HepG2 (cell line): ENCODE data around the gene USP34. TPM values are rescaled to one million over a fixed set of nuclear protein-coding genes. Genes with fewer than 3 reads are reported as not detected.

Source experiments
- ATAC-seq: fragments of 200-7000 bp; cut with Tn5 transposase; 3 replicates; pipeline ENCODE4 v1.9.1; 2020; ENCODE audit warnings: mild to moderate bottlenecking, moderate library complexity
- BruUV-seq: library from RNA; stranded (reverse); fragments of 400-500 nt; replicated peaks from 2 replicates; lab custom pipeline; 2021; lab: Mats Ljungman, UMichigan
- CTCF ChIA-PET: fragments of 300-600 bp; formaldehyde crosslinking; extraction: SDS; loops from one replicate; lab custom pipeline; 2021; ENCODE audit warnings: low total read pairs, inconsistent platforms, low intra/inter-chr PET ratio; lab: Yijun Ruan, JAX
- POLR2A ChIA-PET: fragments of 350-600 bp; sonication (Branson Sonifier 250); formaldehyde crosslinking; loops from one replicate; lab custom pipeline; 2020; ENCODE audit warnings: antibody characterized with exemption, inconsistent platforms; lab: Yijun Ruan, JAX
- DNase-seq: peaks from one replicate; pipeline ENCODE4 v3.0.0-alpha.2; 2015; ENCODE audit warnings: low spot score
- FAIRE-seq: peaks from 3 replicates; lab custom pipeline; 2011; peaks lifted over from hg19 to GRCh38; lab: Jason Lieb, UNC
- H2AFZ ChIP-seq: one replicate; pipeline ENCODE4 v1.6.1; 2011; ENCODE audit warnings: low read length, inconsistent platforms
- H3K27ac ChIP-seq: fragments of 300-600 bp; 3 replicates; pipeline ENCODE4 v1.8.0; 2011; ENCODE audit warnings: mixed run types, mild to moderate bottlenecking, mixed read lengths, low read length, inconsistent platforms; ENCODE audit not compliant: insufficient read depth; ENCODE audit errors: extremely low read length
- H3K27me3 ChIP-seq, 2 experiments: fragments of 200-600 bp in 1 of 2; 2 replicates in 1 of 2; 3 replicates in 1 of 2; pipeline versions ENCODE4 v1.6.0 to v1.8.0; 2011; ENCODE audit warnings: low read length in 2 of 2, mild to moderate bottlenecking in 2 of 2, moderate library complexity in 2 of 2, inconsistent platforms in 1 of 2; ENCODE audit not compliant: insufficient read depth in 2 of 2, control insufficient read depth in 1 of 2
- H3K36me3 ChIP-seq, 2 experiments: fragments of 200-600 bp in 1 of 2; replicated peaks in 1 of 2; 2 replicates in 1 of 2; 3 replicates in 1 of 2; pipeline versions ENCODE4 v1.5.1 to v1.8.0; 2011; ENCODE audit warnings: low read length in 2 of 2, inconsistent platforms in 1 of 2; ENCODE audit not compliant: insufficient read depth in 2 of 2, control insufficient read depth in 1 of 2
- H3K4me1 ChIP-seq: 2 replicates; pipeline ENCODE4 v1.5.1; 2012; ENCODE audit warnings: low read length, inconsistent platforms; ENCODE audit not compliant: insufficient read depth
- H3K4me2 ChIP-seq: 2 replicates; pipeline ENCODE4 v1.6.0; 2011; ENCODE audit warnings: low read depth, low read length, inconsistent platforms
- H3K4me3 ChIP-seq, 3 experiments: fragments of 200-600 bp in 1 of 3; sonication (generic), shearing (Covaris generic) in 1 of 3; replicated peaks in 1 of 3; 2 replicates each; pipeline ENCODE4 v1.5.1; 2011 to 2016; ENCODE audit warnings: low read length in 3 of 3, inconsistent platforms in 2 of 3, low read depth in 2 of 3, mild to moderate bottlenecking in 2 of 3, control low read depth in 1 of 3, mixed read lengths in 1 of 3; ENCODE audit not compliant: insufficient read depth in 1 of 3
- H3K79me2 ChIP-seq: one replicate; pipeline ENCODE4 v1.6.1; 2011; ENCODE audit warnings: low read length, inconsistent platforms; ENCODE audit not compliant: insufficient read depth
- H3K9ac ChIP-seq: 2 replicates; pipeline ENCODE4 v1.6.0; 2011; ENCODE audit warnings: mild to moderate bottlenecking, low read depth, low read length, inconsistent platforms; ENCODE audit not compliant: insufficient read depth
- H3K9me3 ChIP-seq: 2 replicates; pipeline ENCODE4 v1.5.1; 2012; ENCODE audit warnings: mild to moderate bottlenecking, low read length
- H4K20me1 ChIP-seq: 2 replicates; pipeline ENCODE4 v1.6.0; 2011; ENCODE audit warnings: inconsistent platforms, mild to moderate bottlenecking, low read length, moderate library complexity; ENCODE audit not compliant: insufficient read depth
- CC2D1A ChIP-seq: sonication (generic); formaldehyde crosslinking; IDR thresholded peaks from 2 replicates; pipeline ENCODE4 v1.8.1; 2023; ENCODE audit warnings: mild to moderate bottlenecking, missing genetic modification reagents
- EZH2 ChIP-seq: conservative IDR thresholded peaks from 2 replicates; pipeline ENCODE4 v1.6.1; 2012; ENCODE audit warnings: mild to moderate bottlenecking, low read depth, low read length, moderate library complexity
- HNRNPL ChIP-seq: fragments of 200-400 bp; formaldehyde crosslinking; IDR thresholded peaks from 2 replicates; pipeline ENCODE4 v1.6.1; 2017; ENCODE audit warnings: mild to moderate bottlenecking, low read depth, low read length
- KAT2B ChIP-seq: fragments of 150-350 bp; IDR thresholded peaks from 2 replicates; pipeline ENCODE4 v1.6.1; 2014; ENCODE audit warnings: low read depth, low read length, borderline replicate concordance
- KDM4B ChIP-seq: sonication (generic); formaldehyde crosslinking; IDR thresholded peaks from 2 replicates; pipeline ENCODE4 v1.4.0; 2020; ENCODE audit warnings: missing genetic modification reagents
- MYC ChIP-seq: sonication (generic); formaldehyde crosslinking; IDR thresholded peaks from 2 replicates; pipeline ENCODE4 v1.9.0; 2021; ENCODE audit warnings: missing genetic modification reagents, borderline replicate concordance
- NFIC ChIP-seq: IDR thresholded peaks from 2 replicates; pipeline ENCODE4 v1.6.1; 2012; ENCODE audit warnings: mild to moderate bottlenecking, low read length, inconsistent platforms
- SNAI1 ChIP-seq: sonication (generic); formaldehyde crosslinking; IDR thresholded peaks from 2 replicates; pipeline ENCODE4 v1.5.0; 2020; ENCODE audit warnings: mild to moderate bottlenecking, missing genetic modification reagents, borderline replicate concordance
- ZC3H4 ChIP-seq: sonication (generic); formaldehyde crosslinking; IDR thresholded peaks from 2 replicates; pipeline ENCODE4 v1.4.0; 2020; ENCODE audit warnings: missing genetic modification reagents, borderline replicate concordance
- ZNF138 ChIP-seq: sonication (generic); formaldehyde crosslinking; IDR thresholded peaks from 2 replicates; pipeline ENCODE4 v1.5.0; 2020; ENCODE audit warnings: mild to moderate bottlenecking, low read depth, missing genetic modification reagents
- ZNF275 ChIP-seq: sonication (generic); formaldehyde crosslinking; IDR thresholded peaks from 2 replicates; pipeline ENCODE4 v1.8.0; 2022; ENCODE audit warnings: missing genetic modification reagents, mild to moderate bottlenecking, inconsistent platforms, borderline replicate concordance
- ZSCAN9 ChIP-seq: IDR thresholded peaks from 2 replicates; pipeline ENCODE4 v1.6.1; 2016; ENCODE audit warnings: borderline replicate concordance
- WGBS: methylation state at CpG from one replicate; pipeline ENCODE4 v1.1.6; 2017; ENCODE audit warnings: low lambda C conversion rate; 5-methylcytosine and 5-hydroxymethylcytosine counted together
- in situ Hi-C: cut with HindIII; loops from 2 replicates; pipeline ENCODE4 v1.10.0; 2017; ENCODE audit warnings: low pct_unique_long_range_greater_than_20kb; ENCODE audit not compliant: extremely low pct_ligation_motif_present
- intact Hi-C: fragments of 100-400 bp; cut with micrococcal nuclease; formaldehyde crosslinking; loops from one replicate; pipeline ENCODE4 v1.10.0; 2022; ENCODE audit not compliant: unreplicated experiment
- polyA plus RNA-seq, 8 experiments: library from polyadenylated mRNA; depleted of rRNA in 3 of 8; stranded (reverse) in 7 of 8; unstranded in 1 of 8; fragments of >200 nt; fragmentation: Illumina TruSeq in 4 of 8; extraction: Trizol in 4 of 8; gene quantifications; 2 replicates each; pipeline versions ENCODE4 v1.2.1 to v1.2.3, GENCODE V29; 2011 to 2016; ENCODE audit warnings: low read depth in 4 of 8, missing spikeins in 1 of 8, mixed read lengths in 1 of 8; ENCODE audit not compliant: insufficient read depth in 1 of 8
- total RNA-seq, 5 experiments: library from RNA; depleted of rRNA; stranded (reverse); fragments of >200 nt; fragmentation: Illumina TruSeq; extraction: Trizol; gene quantifications; 2 replicates each; pipeline ENCODE4 v1.2.3, GENCODE V29; 2016; ENCODE audit warnings: low read depth in 1 of 5
- TF ChIP-seq, protein P1 (sequence below): sonication (generic); formaldehyde crosslinking; IDR thresholded peaks from 2 replicates; pipeline ENCODE4 v1.5.0; 2020; ENCODE audit warnings: missing genetic modification reagents
- TF ChIP-seq, protein P2 (sequence below): sonication (generic); formaldehyde crosslinking; conservative IDR thresholded peaks from 2 replicates; pipeline ENCODE4 v1.4.0; 2020; ENCODE audit warnings: missing genetic modification reagents
- TF ChIP-seq, protein P3 (sequence below): sonication (generic); formaldehyde crosslinking; IDR thresholded peaks from 2 replicates; pipeline ENCODE4 v1.5.0; 2020; ENCODE audit warnings: mild to moderate bottlenecking, missing genetic modification reagents, borderline replicate concordance

Gene USP34
- total and polyA plus RNA-seq, 2 of the 13 experiments (the other 11 are each of a cell fraction or from before 2014, with no cell fraction given): 99.2 to 100 TPM

- intact Hi-C loops: no loop called here
- in situ Hi-C loops: no loop called here
- no peak overlapping the region for H3K9ac ChIP-seq
- H3K4me2 ChIP-seq: no peak overlapping the region
- no peak overlapping the region for H3K27ac ChIP-seq
- H4K20me1 ChIP-seq: no peaks in the 10 kb centered on the region
- H3K79me2 ChIP-seq: no peaks in the 10 kb centered on the region
- H3K27me3 ChIP-seq: no peaks in the 10 kb centered on the region
- H3K4me3 ChIP-seq: no peak overlapping the region
- no peaks in the 10 kb centered on the region for H3K4me1 ChIP-seq
- ChIA-PET CTCF (no interaction called here), POLR2A (no interaction called here)
- FAIRE-seq (no peak), DNase-seq (no peak), ATAC-seq (no peak)
- no TSS peak for BruUV-seq
- TF ChIP-seq CC2D1A (CRISPR knock-in tag) (no peak), KDM4B (CRISPR knock-in tag) (no peak), NFIC (no peak), SNAI1 (no peak), KAT2B (no peak), MYC (CRISPR knock-in tag) (no peak), HNRNPL (no peak), ZNF138 (CRISPR knock-in tag) (no peak), ZSCAN9 (CRISPR knock-in tag) (no peak), ZC3H4 (CRISPR knock-in tag) (no peak), ZNF275 (CRISPR knock-in tag) (no peak), EZH2 (no peak)
- TF ChIP-seq, protein P1, sequence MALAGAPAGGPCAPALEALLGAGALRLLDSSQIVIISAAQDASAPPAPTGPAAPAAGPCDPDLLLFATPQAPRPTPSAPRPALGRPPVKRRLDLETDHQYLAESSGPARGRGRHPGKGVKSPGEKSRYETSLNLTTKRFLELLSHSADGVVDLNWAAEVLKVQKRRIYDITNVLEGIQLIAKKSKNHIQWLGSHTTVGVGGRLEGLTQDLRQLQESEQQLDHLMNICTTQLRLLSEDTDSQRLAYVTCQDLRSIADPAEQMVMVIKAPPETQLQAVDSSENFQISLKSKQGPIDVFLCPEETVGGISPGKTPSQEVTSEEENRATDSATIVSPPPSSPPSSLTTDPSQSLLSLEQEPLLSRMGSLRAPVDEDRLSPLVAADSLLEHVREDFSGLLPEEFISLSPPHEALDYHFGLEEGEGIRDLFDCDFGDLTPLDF: no peak
- TF ChIP-seq, protein P2, sequence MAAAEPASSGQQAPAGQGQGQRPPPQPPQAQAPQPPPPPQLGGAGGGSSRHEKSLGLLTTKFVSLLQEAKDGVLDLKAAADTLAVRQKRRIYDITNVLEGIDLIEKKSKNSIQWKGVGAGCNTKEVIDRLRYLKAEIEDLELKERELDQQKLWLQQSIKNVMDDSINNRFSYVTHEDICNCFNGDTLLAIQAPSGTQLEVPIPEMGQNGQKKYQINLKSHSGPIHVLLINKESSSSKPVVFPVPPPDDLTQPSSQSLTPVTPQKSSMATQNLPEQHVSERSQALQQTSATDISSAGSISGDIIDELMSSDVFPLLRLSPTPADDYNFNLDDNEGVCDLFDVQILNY (CRISPR knock-in tag): no peak
- TF ChIP-seq, protein P3, sequence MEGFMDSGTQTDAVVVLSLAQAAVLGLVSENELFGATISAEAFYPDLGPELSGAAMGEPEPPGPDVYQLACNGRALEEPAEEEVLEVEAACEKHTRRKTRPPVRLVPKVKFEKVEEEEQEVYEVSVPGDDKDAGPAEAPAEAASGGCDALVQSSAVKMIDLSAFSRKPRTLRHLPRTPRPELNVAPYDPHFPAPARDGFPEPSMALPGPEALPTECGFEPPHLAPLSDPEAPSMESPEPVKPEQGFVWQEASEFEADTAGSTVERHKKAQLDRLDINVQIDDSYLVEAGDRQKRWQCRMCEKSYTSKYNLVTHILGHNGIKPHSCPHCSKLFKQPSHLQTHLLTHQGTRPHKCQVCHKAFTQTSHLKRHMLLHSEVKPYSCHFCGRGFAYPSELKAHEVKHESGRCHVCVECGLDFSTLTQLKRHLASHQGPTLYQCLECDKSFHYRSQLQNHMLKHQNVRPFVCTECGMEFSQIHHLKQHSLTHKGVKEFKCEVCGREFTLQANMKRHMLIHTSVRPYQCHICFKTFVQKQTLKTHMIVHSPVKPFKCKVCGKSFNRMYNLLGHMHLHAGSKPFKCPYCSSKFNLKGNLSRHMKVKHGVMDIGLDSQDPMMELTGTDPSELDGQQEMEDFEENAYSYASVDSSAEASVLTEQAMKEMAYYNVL (CRISPR knock-in tag): no peak
- peaks cover 17 to 63% of the 10 kb centered on the region in 2 experiments for H3K36me3 ChIP-seq
- 96% methylated on average over 3 of the region's 3 CpGs for WGBS
- H2AFZ ChIP-seq: no peak overlapping the region
- no peaks in the 10 kb centered on the region for H3K9me3 ChIP-seq
These were observed 135.7 kb downstream of the USP34 start for GRCh38 chr2:61335187-61335586.
